Neural progenitor cell (in vitro differentiated cells): ENCODE measurements around the gene LAG3. TPM values are rescaled to one million over a fixed set of nuclear protein-coding genes. Genes with fewer than 3 reads are reported as not detected.

Source experiments
- DNase-seq: peaks from one replicate; pipeline ENCODE4 v3.0.0-alpha.2; 2016; ENCODE audit warnings: low spot score
- H2AFZ ChIP-seq: fragments of 200-600 bp; sonication (generic); replicated peaks from 2 replicates; pipeline ENCODE4 v1.6.1; 2016; ENCODE audit warnings: antibody characterized with exemption
- H3F3A ChIP-seq: fragments of 200-600 bp; sonication (generic); 2 replicates; pipeline ENCODE4 v1.6.1; 2016; ENCODE audit warnings: antibody characterized with exemption, low read depth
- H3K27ac ChIP-seq: fragments of 200-600 bp; sonication (generic); 2 replicates; pipeline ENCODE4 v1.5.1; 2016; ENCODE audit warnings: mild to moderate bottlenecking
- H3K27me3 ChIP-seq: fragments of 200-600 bp; sonication (generic); 2 replicates; pipeline ENCODE4 v1.6.1; 2016; ENCODE audit warnings: mild to moderate bottlenecking, moderate library complexity
- H3K36me3 ChIP-seq: fragments of 200-600 bp; sonication (generic); 2 replicates; pipeline ENCODE4 v1.5.1; 2016
- H3K4me1 ChIP-seq: fragments of 200-600 bp; sonication (generic); 2 replicates; pipeline ENCODE4 v1.6.1; 2016; ENCODE audit warnings: mixed run types
- H3K4me2 ChIP-seq: fragments of 200-600 bp; sonication (generic); 2 replicates; pipeline ENCODE4 v1.6.1; 2016
- H3K4me3 ChIP-seq: fragments of 200-600 bp; sonication (generic); 2 replicates; pipeline ENCODE4 v1.5.1; 2016
- H3K79me2 ChIP-seq: fragments of 200-600 bp; sonication (generic); 2 replicates; pipeline ENCODE4 v1.6.1; 2016; ENCODE audit warnings: low read depth
- H3K9ac ChIP-seq: fragments of 200-600 bp; sonication (generic); 2 replicates; pipeline ENCODE4 v1.6.1; 2016
- H3K9me3 ChIP-seq: fragments of 200-600 bp; sonication (generic); 2 replicates; pipeline ENCODE4 v1.5.1; 2016; ENCODE audit warnings: low read depth
- H4K20me1 ChIP-seq: fragments of 200-600 bp; sonication (generic); 2 replicates; pipeline ENCODE4 v1.6.1; 2016; ENCODE audit warnings: low read depth
- H3K27ac Mint-ChIP-seq: 3 replicates; pipeline ENCODE4 v1.8.0; 2021; ENCODE audit warnings: mixed read lengths
- H3K27me3 Mint-ChIP-seq: 2 replicates; pipeline ENCODE4 v1.8.0; 2022; ENCODE audit warnings: low read depth, mild to moderate bottlenecking, inconsistent platforms, moderate library complexity, mixed read lengths; ENCODE audit not compliant: insufficient read depth
- H3K36me3 Mint-ChIP-seq: 3 replicates; pipeline ENCODE4 v1.8.0; 2021; ENCODE audit warnings: mixed read lengths
- H3K4me1 Mint-ChIP-seq: 3 replicates; pipeline ENCODE4 v1.8.0; 2021; ENCODE audit warnings: mixed read lengths
- H3K4me3 Mint-ChIP-seq: 3 replicates; pipeline ENCODE4 v1.8.0; 2021; ENCODE audit warnings: mild to moderate bottlenecking, moderate library complexity, mixed read lengths
- H3K9me3 Mint-ChIP-seq: 3 replicates; pipeline ENCODE4 v1.8.0; 2020; ENCODE audit warnings: mixed read lengths
- CTCF ChIP-seq: fragments of 200-600 bp; sonication (generic); IDR thresholded peaks from 2 replicates; pipeline ENCODE4 v1.5.1; 2017; ENCODE audit warnings: antibody characterized with exemption, mild to moderate bottlenecking
- EZH2 ChIP-seq: fragments of 200-600 bp; sonication (generic); IDR thresholded peaks from 2 replicates; pipeline ENCODE4 v1.6.1; 2017; ENCODE audit warnings: antibody characterized with exemption, mild to moderate bottlenecking, moderate library complexity
- EZH2phosphoT487 ChIP-seq: fragments of 200-600 bp; sonication (generic); IDR thresholded peaks from 2 replicates; pipeline ENCODE4 v1.6.1; 2017; ENCODE audit warnings: antibody characterized with exemption
- total RNA-seq: library from RNA; depleted of rRNA; stranded (reverse); fragments of >200 nt; gene quantifications from 2 replicates; pipeline ENCODE4 v1.2.3, GENCODE V29; 2015; ENCODE audit warnings: low replicate concordance

Gene LAG3
- total RNA-seq, 1 donor from 2014 or later, result 0.45 TPM

- H3K9me3 Mint-ChIP-seq, result no peaks in the 10 kb centered on the region
- Histone ChIP-seq H3K27ac (no peak overlapping the region), H3K9me3 (no peaks in the 10 kb centered on the region), H3K4me1 (peaks cover 47% of the 10 kb centered on the region), H3K4me3 (no peak overlapping the region), H2AFZ (no peak overlapping the region), H3K9ac (no peak overlapping the region), H3F3A (peaks cover 36% of the 10 kb centered on the region), H3K79me2 (no peaks in the 10 kb centered on the region), H3K27me3 (no peaks in the 10 kb centered on the region), H3K4me2 (no peak overlapping the region), H3K36me3 (no peaks in the 10 kb centered on the region), H4K20me1 (no peaks in the 10 kb centered on the region)
- peaks cover 44% of the 10 kb centered on the region for H3K4me1 Mint-ChIP-seq
- no peaks in the 10 kb centered on the region for H3K36me3 Mint-ChIP-seq
- no peak for DNase-seq
- peaks cover 8% of the 10 kb centered on the region for H3K27me3 Mint-ChIP-seq
- TF ChIP-seq CTCF, result no peak
- peak overlapping the region; percentile 19 for H3K27ac Mint-ChIP-seq
- no peak overlapping the region for H3K4me3 Mint-ChIP-seq
Measured at GRCh38 chr12:6782850-6783566, 10.7 kb downstream of the LAG3 start.

GRCh38 chr12:6783828-6784227, 11.5 kb downstream of the LAG3 start:
- Histone ChIP-seq H3K4me2 (no peak overlapping the region), H3K27ac (no peak overlapping the region), H3K79me2 (no peaks in the 10 kb centered on the region), H2AFZ (no peak overlapping the region), H3K4me3 (no peak overlapping the region), H3K9ac (no peak overlapping the region), H3K9me3 (no peaks in the 10 kb centered on the region), H3K4me1 (peaks cover 40% of the 10 kb centered on the region), H4K20me1 (no peaks in the 10 kb centered on the region), H3F3A (peaks cover 29% of the 10 kb centered on the region), H3K27me3 (no peaks in the 10 kb centered on the region), H3K36me3 (no peaks in the 10 kb centered on the region)
- TF ChIP-seq EZH2phosphoT487 (no peak), EZH2 (no peak), CTCF (no peak)
- no peak overlapping the region for H3K4me3 Mint-ChIP-seq
- no peaks in the 10 kb centered on the region for H3K36me3 Mint-ChIP-seq
- DNase-seq, result no peak
- peaks cover 5% of the 10 kb centered on the region for H3K27me3 Mint-ChIP-seq
- H3K4me1 Mint-ChIP-seq, result peaks cover 39% of the 10 kb centered on the region
- no peak overlapping the region for H3K27ac Mint-ChIP-seq
- no peaks in the 10 kb centered on the region for H3K9me3 Mint-ChIP-seq

- H3K36me3 ChIP-seq, result no peaks in the 10 kb centered on the region
- H3K9me3 Mint-ChIP-seq, result no peaks in the 10 kb centered on the region
- H2AFZ ChIP-seq, result no peak overlapping the region
- H3K4me2 ChIP-seq, result no peak overlapping the region
- H3K9me3 ChIP-seq, result no peaks in the 10 kb centered on the region
- no peak overlapping the region for H3K27ac Mint-ChIP-seq
- no peak overlapping the region for H3K4me3 ChIP-seq
- no peaks in the 10 kb centered on the region for H3K27me3 ChIP-seq
- no peak for DNase-seq
- no peak for TF ChIP-seq EZH2phosphoT487
- TF ChIP-seq CTCF, result no peak
- no peak for TF ChIP-seq EZH2
- H3K27me3 Mint-ChIP-seq, result peaks cover 2% of the 10 kb centered on the region
- peaks cover 37% of the 10 kb centered on the region for H3K4me1 Mint-ChIP-seq
- peaks cover 25% of the 10 kb centered on the region for H3F3A ChIP-seq
- no peaks in the 10 kb centered on the region for H3K36me3 Mint-ChIP-seq
- no peak overlapping the region for H3K27ac ChIP-seq
- H3K4me1 ChIP-seq, result peaks cover 40% of the 10 kb centered on the region
- no peaks in the 10 kb centered on the region for H4K20me1 ChIP-seq
- no peak overlapping the region for H3K9ac ChIP-seq
- no peaks in the 10 kb centered on the region for H3K79me2 ChIP-seq
- H3K4me3 Mint-ChIP-seq, result no peak overlapping the region
Measured at GRCh38 chr12:6784296-6784695, 12.0 kb downstream of the LAG3 start.
